ENCODE measurements around the gene RAB36. TPM values are rescaled to one million over a fixed set of nuclear protein-coding genes. Genes with fewer than 3 reads are reported as not detected.
A peak's percentile ranks its signal among the peaks of the same experiment; 100 is the strongest.

The RAB36 gene
- total and polyA plus RNA-seq, 2 experiments from 2014 or later: 2.7 to 5.3 TPM

DNA sequence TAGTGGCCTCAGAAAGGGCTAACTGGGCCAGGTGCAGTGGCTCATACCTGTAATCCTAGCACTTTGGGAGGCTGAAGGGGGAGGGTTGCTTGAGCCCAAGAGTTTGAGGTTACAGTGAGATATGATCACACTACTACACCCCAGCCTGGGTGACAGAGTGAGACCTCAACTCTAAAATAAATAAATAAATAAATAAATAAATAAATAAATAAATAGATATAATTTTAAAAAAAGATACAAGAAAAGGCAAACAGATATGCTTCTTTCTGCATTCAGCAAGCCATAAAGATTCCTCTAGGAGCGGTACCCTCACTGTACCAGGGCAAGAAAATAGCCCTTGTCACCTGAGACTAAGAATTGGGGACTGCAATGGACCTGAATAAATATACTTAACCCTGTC, 2.2 kb upstream of the RAB36 start:
- no peaks in the 10 kb centered on the region for H3K79me2 ChIP-seq
- no peak overlapping the region for H2AFZ ChIP-seq
- no peak for DNase-seq (ENCODE audit: low spot score)
- no peak overlapping the region for H3K4me2 ChIP-seq
- H3K4me3 ChIP-seq: no peak overlapping the region
- peaks cover 21% of the 10 kb centered on the region for H3K4me1 ChIP-seq (ENCODE audit: insufficient read depth)
- no peaks in the 10 kb centered on the region for H3K9me3 ChIP-seq (ENCODE audit: low read depth)
- no peak overlapping the region for H3K27ac ChIP-seq
- WGBS (ENCODE audit: low lambda C conversion rate, missing lambda C conversion rate): 96% methylated on average over 1 of the region's 1 CpG
- TF ChIP-seq EZH2phosphoT487 (IDR thresholded peaks at IDR 0.05; ENCODE audit: low read depth, severe bottlenecking, unreplicated experiment): no peak
- no peak for TF ChIP-seq EZH2 (IDR thresholded peaks at IDR 0.05; ENCODE audit: borderline replicate concordance)
- TF ChIP-seq, protein P1, sequence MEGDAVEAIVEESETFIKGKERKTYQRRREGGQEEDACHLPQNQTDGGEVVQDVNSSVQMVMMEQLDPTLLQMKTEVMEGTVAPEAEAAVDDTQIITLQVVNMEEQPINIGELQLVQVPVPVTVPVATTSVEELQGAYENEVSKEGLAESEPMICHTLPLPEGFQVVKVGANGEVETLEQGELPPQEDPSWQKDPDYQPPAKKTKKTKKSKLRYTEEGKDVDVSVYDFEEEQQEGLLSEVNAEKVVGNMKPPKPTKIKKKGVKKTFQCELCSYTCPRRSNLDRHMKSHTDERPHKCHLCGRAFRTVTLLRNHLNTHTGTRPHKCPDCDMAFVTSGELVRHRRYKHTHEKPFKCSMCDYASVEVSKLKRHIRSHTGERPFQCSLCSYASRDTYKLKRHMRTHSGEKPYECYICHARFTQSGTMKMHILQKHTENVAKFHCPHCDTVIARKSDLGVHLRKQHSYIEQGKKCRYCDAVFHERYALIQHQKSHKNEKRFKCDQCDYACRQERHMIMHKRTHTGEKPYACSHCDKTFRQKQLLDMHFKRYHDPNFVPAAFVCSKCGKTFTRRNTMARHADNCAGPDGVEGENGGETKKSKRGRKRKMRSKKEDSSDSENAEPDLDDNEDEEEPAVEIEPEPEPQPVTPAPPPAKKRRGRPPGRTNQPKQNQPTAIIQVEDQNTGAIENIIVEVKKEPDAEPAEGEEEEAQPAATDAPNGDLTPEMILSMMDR (IDR thresholded peaks at IDR 0.05; ENCODE audit: poor library complexity): no peak
- H3K36me3 ChIP-seq (replicated peaks; ENCODE audit: insufficient read depth, low read depth): no peaks in the 10 kb centered on the region
- H3K27me3 ChIP-seq: no peaks in the 10 kb centered on the region
- H3K9me2 ChIP-seq (replicated peaks; ENCODE audit: insufficient read depth): no peaks in the 10 kb centered on the region
- H4K20me1 ChIP-seq (ENCODE audit: insufficient read depth, poor library complexity, severe bottlenecking): no peaks in the 10 kb centered on the region

GRCh38 chr22:23144432-23144831, 845 bp upstream of the RAB36 start:
- H2AFZ ChIP-seq: no peak overlapping the region
- no peak overlapping the region for H3K27ac ChIP-seq
- H4K20me1 ChIP-seq (ENCODE audit: insufficient read depth, poor library complexity, severe bottlenecking): no peaks in the 10 kb centered on the region
- H3K79me2 ChIP-seq: no peaks in the 10 kb centered on the region
- no peak for DNase-seq (ENCODE audit: low spot score)
- peaks cover 21% of the 10 kb centered on the region for H3K4me1 ChIP-seq (ENCODE audit: insufficient read depth)
- peak overlapping the region; percentile 80 for H3K4me2 ChIP-seq
- H3K36me3 ChIP-seq (replicated peaks; ENCODE audit: insufficient read depth, low read depth): no peaks in the 10 kb centered on the region
- TF ChIP-seq EZH2 (IDR thresholded peaks at IDR 0.05; ENCODE audit: borderline replicate concordance): no peak
- no peak for TF ChIP-seq EZH2phosphoT487 (IDR thresholded peaks at IDR 0.05; ENCODE audit: low read depth, severe bottlenecking, unreplicated experiment)
- TF ChIP-seq, protein P1 (IDR thresholded peaks at IDR 0.05; ENCODE audit: poor library complexity): no peak
- H3K4me3 ChIP-seq: no peak overlapping the region
- no peaks in the 10 kb centered on the region for H3K9me2 ChIP-seq (replicated peaks; ENCODE audit: insufficient read depth)
- 89% methylated on average over 4 of the region's 4 CpGs for WGBS (ENCODE audit: low lambda C conversion rate, missing lambda C conversion rate)
- no peaks in the 10 kb centered on the region for H3K9me3 ChIP-seq (ENCODE audit: low read depth)
- no peaks in the 10 kb centered on the region for H3K27me3 ChIP-seq

DNA sequence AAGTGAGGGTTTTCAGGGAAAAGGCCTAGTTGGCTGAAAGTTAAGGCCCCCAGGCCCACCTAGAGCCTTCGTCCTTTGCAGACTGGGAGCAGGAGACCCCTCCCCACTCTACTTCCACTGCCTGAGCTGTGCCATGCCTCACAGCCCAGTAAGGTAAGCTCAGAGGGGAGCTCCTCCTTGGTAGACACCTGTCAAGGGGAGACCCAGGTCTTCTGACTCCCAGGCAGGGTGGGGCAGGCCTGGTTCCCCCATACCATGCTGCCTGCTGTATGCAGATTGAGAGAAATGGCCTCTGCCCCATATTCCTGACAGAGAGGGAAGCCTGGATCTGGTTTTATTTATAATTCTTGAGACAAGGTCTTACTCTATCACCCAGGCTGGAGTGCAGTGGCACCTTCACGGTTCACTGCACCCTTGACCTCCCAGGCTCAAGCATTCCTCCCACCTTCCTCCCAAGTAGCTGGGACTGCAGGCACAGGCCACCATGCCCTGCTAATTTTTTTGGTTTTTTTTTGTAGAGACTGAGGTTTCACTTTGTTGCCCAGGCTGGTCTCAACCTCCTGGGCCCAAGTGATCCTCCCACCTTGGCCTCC, 697 bp downstream of the RAB36 start:
- no peaks in the 10 kb centered on the region for H3K9me3 ChIP-seq (ENCODE audit: low read depth)
- H3K79me2 ChIP-seq: no peaks in the 10 kb centered on the region
- peak overlapping the region; percentile 39 for H2AFZ ChIP-seq
- peaks cover 21% of the 10 kb centered on the region for H3K4me1 ChIP-seq (ENCODE audit: insufficient read depth)
- no peaks in the 10 kb centered on the region for H4K20me1 ChIP-seq (ENCODE audit: insufficient read depth, poor library complexity, severe bottlenecking)
- no peaks in the 10 kb centered on the region for H3K9me2 ChIP-seq (replicated peaks; ENCODE audit: insufficient read depth)
- peak overlapping the region; percentile 80 for H3K4me2 ChIP-seq
- no peaks in the 10 kb centered on the region for H3K36me3 ChIP-seq (replicated peaks; ENCODE audit: insufficient read depth, low read depth)
- no peaks in the 10 kb centered on the region for H3K27me3 ChIP-seq
- no peak for DNase-seq (ENCODE audit: low spot score)
- H3K4me3 ChIP-seq: peak overlapping the region; percentile 9
- TF ChIP-seq EZH2 (IDR thresholded peaks at IDR 0.05; ENCODE audit: borderline replicate concordance): no peak
- no peak for TF ChIP-seq EZH2phosphoT487 (IDR thresholded peaks at IDR 0.05; ENCODE audit: low read depth, severe bottlenecking, unreplicated experiment)
- TF ChIP-seq, protein P1 (IDR thresholded peaks at IDR 0.05; ENCODE audit: poor library complexity): no peak
- peak overlapping the region; percentile 36 for H3K27ac ChIP-seq
- 78% methylated on average over 2 of the region's 2 CpGs for WGBS (ENCODE audit: low lambda C conversion rate, missing lambda C conversion rate)
